ENCODE results near the gene TSPAN6.

The TSPAN6 gene

GRCh38 chrX:100662796-100663195 is 26.2 kb upstream of the TSPAN6 start:
- Histone ChIP-seq H3K27me3 (ENCODE audit: control insufficient read depth, insufficient read depth, low read length) (no peaks in the 10 kb centered on the region), H3K4me3 (ENCODE audit: low read length) (no peak overlapping the region), H3K9me3 (replicated peaks; ENCODE audit: low read length) (no peaks in the 10 kb centered on the region), H3K4me2 (ENCODE audit: low read length) (no peak overlapping the region), H3K36me3 (ENCODE audit: insufficient read depth, low read length) (peaks cover 15% of the 10 kb centered on the region), H3K4me1 (ENCODE audit: control insufficient read depth, insufficient read depth, low read length) (peaks cover 17% of the 10 kb centered on the region), H3K9ac (ENCODE audit: low read depth, low read length) (no peak overlapping the region)

DNA sequence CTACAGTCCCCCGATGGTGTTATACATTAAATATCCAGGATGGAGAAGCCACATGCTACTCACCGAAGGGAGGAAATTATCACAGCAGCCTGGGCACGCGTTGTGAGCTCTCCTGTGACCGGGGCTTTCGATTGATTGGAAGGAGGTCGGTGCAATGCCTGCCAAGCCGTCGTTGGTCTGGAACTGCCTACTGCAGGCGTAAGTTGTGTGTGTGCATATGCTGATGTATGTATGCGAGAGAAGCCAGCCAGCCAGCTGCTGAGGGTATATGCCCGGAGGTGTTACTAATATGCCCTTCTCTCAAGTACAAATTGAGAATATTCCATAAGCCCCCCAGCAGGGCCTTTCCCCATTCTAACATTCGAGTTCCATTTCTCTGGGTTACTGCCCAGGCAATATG is 25.6 kb upstream of the TSPAN6 start:
- no peak overlapping the region for H3K4me3 ChIP-seq (ENCODE audit: low read length)

DNA sequence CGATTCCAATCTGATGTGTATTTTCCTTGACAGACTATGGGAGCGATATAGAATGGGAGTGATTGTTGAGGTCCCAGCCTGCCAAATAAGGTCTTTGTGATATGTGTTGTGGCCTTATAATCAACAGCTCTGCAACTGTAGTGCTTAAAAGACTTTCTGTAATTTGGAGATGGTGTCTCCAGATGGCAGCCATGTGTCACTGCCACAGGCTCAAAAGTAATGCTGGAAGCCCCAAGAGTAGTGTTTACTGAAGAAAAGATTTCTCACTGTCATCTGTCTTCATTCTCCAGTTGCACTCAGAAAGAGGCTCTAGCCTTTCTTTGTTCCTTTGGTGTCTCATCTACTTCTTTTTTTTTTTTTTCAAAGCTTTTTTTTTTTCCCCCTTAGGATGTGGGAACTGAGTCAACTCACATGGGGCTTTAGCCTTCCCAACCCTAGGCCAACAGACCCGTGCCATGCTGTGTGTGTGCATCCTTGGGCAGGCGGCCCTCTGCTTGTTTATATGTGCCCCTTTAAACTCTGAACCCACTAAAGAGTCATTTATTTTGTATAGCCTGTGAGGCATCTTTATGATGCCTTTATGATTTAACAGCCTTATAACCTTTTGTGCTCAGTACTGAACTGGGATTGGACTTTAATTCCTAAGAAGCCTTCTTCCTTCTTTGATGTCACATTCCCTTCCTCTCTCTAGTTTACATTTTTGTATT is 23.0 kb upstream of the TSPAN6 start:
- H3K9ac ChIP-seq (ENCODE audit: low read depth, low read length) = no peak overlapping the region
- no peaks in the 10 kb centered on the region for H3K27me3 ChIP-seq (ENCODE audit: control insufficient read depth, insufficient read depth, low read length)
- no peak overlapping the region for H3K4me2 ChIP-seq (ENCODE audit: low read length)
- no peak overlapping the region for H3K4me3 ChIP-seq (ENCODE audit: low read length)
- peaks cover 4% of the 10 kb centered on the region for H3K36me3 ChIP-seq (ENCODE audit: insufficient read depth, low read length)
- H3K4me1 ChIP-seq (ENCODE audit: control insufficient read depth, insufficient read depth, low read length) = peaks cover 17% of the 10 kb centered on the region
- no peaks in the 10 kb centered on the region for H3K9me3 ChIP-seq (replicated peaks; ENCODE audit: low read length)

More for the DNA sequence above, 25.6 kb upstream of the TSPAN6 start:
- Histone ChIP-seq H3K36me3 (ENCODE audit: insufficient read depth, low read length) (peaks cover 13% of the 10 kb centered on the region), H3K27me3 (ENCODE audit: control insufficient read depth, insufficient read depth, low read length) (no peaks in the 10 kb centered on the region), H3K9ac (ENCODE audit: low read depth, low read length) (no peak overlapping the region), H3K9me3 (replicated peaks; ENCODE audit: low read length) (no peaks in the 10 kb centered on the region), H3K4me2 (ENCODE audit: low read length) (no peak overlapping the region), H3K4me1 (ENCODE audit: control insufficient read depth, insufficient read depth, low read length) (peaks cover 17% of the 10 kb centered on the region)

- Histone ChIP-seq H3K4me2 (ENCODE audit: low read length) (no peak overlapping the region), H3K27me3 (ENCODE audit: control insufficient read depth, insufficient read depth, low read length) (no peaks in the 10 kb centered on the region), H3K9me3 (replicated peaks; ENCODE audit: low read length) (no peaks in the 10 kb centered on the region), H3K36me3 (ENCODE audit: insufficient read depth, low read length) (peaks cover 4% of the 10 kb centered on the region), H3K4me1 (ENCODE audit: control insufficient read depth, insufficient read depth, low read length) (peaks cover 17% of the 10 kb centered on the region), H3K9ac (ENCODE audit: low read depth, low read length) (no peak overlapping the region), H3K4me3 (ENCODE audit: low read length) (no peak overlapping the region)
Measured at GRCh38 chrX:100658941-100659381, 22.4 kb upstream of the TSPAN6 start.

GRCh38 chrX:100654261-100654660 is 17.7 kb upstream of the TSPAN6 start:
- H3K9ac ChIP-seq (ENCODE audit: low read depth, low read length) = no peak overlapping the region

GRCh38 chrX:100652266-100652665 is 15.7 kb upstream of the TSPAN6 start:
- H3K27me3 ChIP-seq (ENCODE audit: control insufficient read depth, insufficient read depth, low read length) = no peaks in the 10 kb centered on the region
- H3K36me3 ChIP-seq (ENCODE audit: insufficient read depth, low read length) = no peaks in the 10 kb centered on the region
- H3K9ac ChIP-seq (ENCODE audit: low read depth, low read length) = no peak overlapping the region
- no peak overlapping the region for H3K4me3 ChIP-seq (ENCODE audit: low read length)
- no peak overlapping the region for H3K4me2 ChIP-seq (ENCODE audit: low read length)
- H3K9me3 ChIP-seq (replicated peaks; ENCODE audit: low read length) = no peaks in the 10 kb centered on the region
- H3K4me1 ChIP-seq (ENCODE audit: control insufficient read depth, insufficient read depth, low read length) = peaks cover 33% of the 10 kb centered on the region

More at GRCh38 chrX:100654261-100654660, 17.7 kb upstream of the TSPAN6 start:
- H3K4me1 ChIP-seq (ENCODE audit: control insufficient read depth, insufficient read depth, low read length) = peaks cover 19% of the 10 kb centered on the region
- no peaks in the 10 kb centered on the region for H3K9me3 ChIP-seq (replicated peaks; ENCODE audit: low read length)
- no peaks in the 10 kb centered on the region for H3K36me3 ChIP-seq (ENCODE audit: insufficient read depth, low read length)
- H3K4me2 ChIP-seq (ENCODE audit: low read length) = no peak overlapping the region
- H3K4me3 ChIP-seq (ENCODE audit: low read length) = no peak overlapping the region
- H3K27me3 ChIP-seq (ENCODE audit: control insufficient read depth, insufficient read depth, low read length) = no peaks in the 10 kb centered on the region

GRCh38 chrX:100650841-100651240 is 14.2 kb upstream of the TSPAN6 start:
- Histone ChIP-seq H3K4me2 (ENCODE audit: low read length) (no peak overlapping the region), H3K36me3 (ENCODE audit: insufficient read depth, low read length) (no peaks in the 10 kb centered on the region), H3K4me1 (ENCODE audit: control insufficient read depth, insufficient read depth, low read length) (peaks cover 47% of the 10 kb centered on the region), H3K9me3 (replicated peaks; ENCODE audit: low read length) (no peaks in the 10 kb centered on the region), H3K4me3 (ENCODE audit: low read length) (no peak overlapping the region), H3K9ac (ENCODE audit: low read depth, low read length) (no peak overlapping the region), H3K27me3 (ENCODE audit: control insufficient read depth, insufficient read depth, low read length) (no peaks in the 10 kb centered on the region)

DNA sequence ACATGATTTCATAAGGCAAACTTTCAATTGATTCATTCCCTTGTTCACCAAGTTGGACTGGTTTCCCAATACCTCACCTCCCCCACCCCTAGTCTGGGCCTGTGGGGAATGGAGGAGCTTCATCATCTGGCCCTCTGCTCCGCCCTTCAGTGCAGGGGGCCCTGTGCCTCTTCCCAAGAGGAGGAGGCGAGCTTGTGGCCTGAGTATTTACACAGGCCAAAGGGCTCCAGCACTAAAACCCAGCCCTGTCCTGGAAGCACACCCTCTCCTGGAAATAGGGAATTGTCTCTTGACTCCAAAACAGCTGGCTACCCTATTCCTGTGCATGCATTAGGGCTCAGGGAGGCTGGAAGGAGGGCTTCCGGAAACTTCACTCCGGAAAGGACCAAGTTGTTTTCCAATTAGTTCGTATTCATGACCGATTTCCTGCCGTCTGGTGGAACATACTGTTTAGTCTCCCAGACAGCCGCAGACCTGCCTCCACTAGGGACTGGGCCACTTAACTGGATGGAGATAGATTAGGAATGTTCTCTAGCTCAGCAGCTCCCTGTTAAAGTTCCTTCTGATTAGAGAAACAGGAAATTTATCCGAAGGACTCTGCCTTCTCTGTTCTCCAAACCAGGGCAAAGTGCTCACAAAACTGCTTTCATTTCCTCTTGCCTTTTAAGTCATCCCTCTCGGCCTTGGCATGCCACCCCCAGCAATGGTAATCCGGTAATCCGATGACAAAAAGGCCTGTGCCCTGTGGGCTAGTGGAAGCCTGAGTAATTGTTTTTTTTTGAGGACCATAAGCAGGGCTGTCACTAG is 13.1 kb upstream of the TSPAN6 start:
- Histone ChIP-seq H3K4me3 (ENCODE audit: low read length) (peak overlapping the region; percentile 32), H3K9ac (ENCODE audit: low read depth, low read length) (peak overlapping the region; percentile 77), H3K9me3 (replicated peaks; ENCODE audit: low read length) (no peaks in the 10 kb centered on the region), H3K36me3 (ENCODE audit: insufficient read depth, low read length) (no peaks in the 10 kb centered on the region), H3K27me3 (ENCODE audit: control insufficient read depth, insufficient read depth, low read length) (no peaks in the 10 kb centered on the region), H3K4me1 (ENCODE audit: control insufficient read depth, insufficient read depth, low read length) (peaks cover 49% of the 10 kb centered on the region), H3K4me2 (ENCODE audit: low read length) (peak overlapping the region; percentile 44)

GRCh38 chrX:100648458-100649417 is 12.1 kb upstream of the TSPAN6 start:
- Histone ChIP-seq H3K4me3 (ENCODE audit: low read length) (peak overlapping the region; percentile 22), H3K9ac (ENCODE audit: low read depth, low read length) (peak overlapping the region; percentile 77), H3K9me3 (replicated peaks; ENCODE audit: low read length) (no peaks in the 10 kb centered on the region), H3K27me3 (ENCODE audit: control insufficient read depth, insufficient read depth, low read length) (no peaks in the 10 kb centered on the region), H3K36me3 (ENCODE audit: insufficient read depth, low read length) (no peaks in the 10 kb centered on the region), H3K4me2 (ENCODE audit: low read length) (peak overlapping the region; percentile 44), H3K4me1 (ENCODE audit: control insufficient read depth, insufficient read depth, low read length) (peaks cover 50% of the 10 kb centered on the region)

- Histone ChIP-seq H3K27me3 (ENCODE audit: control insufficient read depth, insufficient read depth, low read length) (no peaks in the 10 kb centered on the region), H3K36me3 (ENCODE audit: insufficient read depth, low read length) (no peaks in the 10 kb centered on the region), H3K4me3 (ENCODE audit: low read length) (no peak overlapping the region), H3K4me2 (ENCODE audit: low read length) (peak overlapping the region; percentile 44), H3K9ac (ENCODE audit: low read depth, low read length) (peak overlapping the region; percentile 77), H3K4me1 (ENCODE audit: control insufficient read depth, insufficient read depth, low read length) (peaks cover 57% of the 10 kb centered on the region), H3K9me3 (replicated peaks; ENCODE audit: low read length) (no peaks in the 10 kb centered on the region)
Measured at GRCh38 chrX:100647739-100648138, 11.1 kb upstream of the TSPAN6 start.

DNA sequence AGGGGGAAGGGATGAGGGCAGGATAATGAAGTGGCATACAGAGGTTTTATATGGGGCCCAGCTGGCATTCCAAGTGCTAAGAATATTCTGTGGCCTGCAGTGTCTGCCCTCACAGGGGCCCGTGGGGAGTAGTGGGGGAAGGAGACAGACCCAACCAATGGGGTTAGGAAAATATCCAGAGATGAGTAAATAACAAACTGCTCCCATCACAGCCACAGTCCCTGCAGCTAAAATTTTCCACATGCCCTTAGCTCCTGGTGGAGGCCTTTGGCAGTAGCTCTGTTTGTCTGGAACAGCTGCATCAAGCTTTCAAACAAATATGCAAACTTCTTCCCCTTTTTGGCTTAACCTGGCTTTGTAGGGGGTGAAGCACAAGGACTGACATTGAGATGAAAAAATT is 10.5 kb upstream of the TSPAN6 start:
- Histone ChIP-seq H3K4me1 (ENCODE audit: control insufficient read depth, insufficient read depth, low read length) (peaks cover 57% of the 10 kb centered on the region), H3K4me3 (ENCODE audit: low read length) (no peak overlapping the region), H3K9ac (ENCODE audit: low read depth, low read length) (peak overlapping the region; percentile 42), H3K4me2 (ENCODE audit: low read length) (peak overlapping the region; percentile 44), H3K9me3 (replicated peaks; ENCODE audit: low read length) (no peaks in the 10 kb centered on the region), H3K27me3 (ENCODE audit: control insufficient read depth, insufficient read depth, low read length) (no peaks in the 10 kb centered on the region), H3K36me3 (ENCODE audit: insufficient read depth, low read length) (no peaks in the 10 kb centered on the region)
